Epidermal melanocyte (primary cell): ENCODE data around the gene YJEFN3.

Experiments used
- DNase-seq: peaks from one replicate; pipeline ENCODE4 v3.0.0; 2011; ENCODE audit warnings: low spot score; ENCODE audit not compliant: insufficient read length

YJEFN3 gene

GRCh38 chr19:19523177-19523576 lies 5.5 kb upstream of the YJEFN3 start:
- DNase-seq, result no peak

DNA sequence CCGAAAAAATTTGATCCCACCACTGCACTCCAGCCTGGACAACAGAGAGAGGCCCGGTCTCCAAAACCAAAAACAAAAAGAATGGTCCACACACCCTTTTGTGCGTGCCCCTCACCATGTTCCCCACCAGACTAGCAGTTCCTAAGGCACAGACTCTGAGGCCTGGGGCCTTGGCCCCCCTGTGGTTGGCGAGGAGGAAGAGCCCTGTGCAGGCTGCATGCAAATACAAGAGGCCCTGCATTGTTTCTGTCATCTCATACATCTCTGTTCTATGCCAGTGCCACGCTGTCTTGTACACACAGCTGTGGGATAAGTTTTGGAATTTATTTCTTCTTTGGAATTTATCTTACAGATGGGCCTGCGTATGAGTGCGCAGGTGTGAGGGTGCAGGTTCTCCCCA lies 4.7 kb upstream of the YJEFN3 start:
- DNase-seq, result no peak

DNA sequence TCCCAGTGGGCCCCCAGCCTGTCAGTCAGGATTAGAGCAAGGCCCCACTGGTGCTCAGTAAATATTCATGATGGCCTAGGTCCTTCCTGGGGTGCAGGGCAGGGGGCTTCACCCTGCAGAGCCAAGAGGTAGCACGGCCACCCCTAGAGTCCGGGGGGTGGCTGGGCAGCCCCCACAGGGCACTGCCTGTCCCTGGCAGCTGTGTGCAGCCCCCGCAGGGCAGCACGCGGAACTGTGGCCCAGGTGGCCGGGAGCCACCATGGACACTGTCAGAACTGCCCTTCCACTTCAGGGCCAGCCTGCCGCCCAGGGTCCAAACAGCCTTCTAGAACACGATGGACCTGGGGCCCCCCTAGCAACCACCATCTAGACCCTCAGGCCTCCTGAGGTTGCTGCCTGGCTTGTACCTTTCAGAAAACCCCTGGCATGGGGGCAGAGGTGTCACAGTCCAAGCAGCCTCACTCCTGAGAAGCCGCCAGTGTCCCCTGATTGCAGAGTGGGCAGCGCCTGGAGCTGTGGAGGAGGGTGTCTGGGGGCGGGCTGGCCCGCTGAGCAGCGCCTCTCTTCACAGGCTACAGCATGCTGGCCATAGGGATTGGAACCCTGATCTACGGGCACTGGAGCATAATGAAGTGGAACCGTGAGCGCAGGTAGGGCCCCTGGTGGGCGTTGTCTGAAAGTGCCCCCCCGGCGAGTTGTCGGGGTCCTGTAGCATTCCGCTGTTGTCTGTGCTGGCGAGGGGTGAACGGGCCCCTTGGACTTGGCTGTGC lies 2.9 kb upstream of the YJEFN3 start:
- DNase-seq, result no peak

GRCh38 chr19:19526581-19527370 lies 1.9 kb upstream of the YJEFN3 start:
- no peak for DNase-seq

GRCh38 chr19:19527371-19527656 lies 1.4 kb upstream of the YJEFN3 start:
- DNase-seq, result no peak

GRCh38 chr19:19527674-19528625 lies 761 bp upstream of the YJEFN3 start:
- no peak for DNase-seq

GRCh38 chr19:19529783-19530422 lies 1.2 kb downstream of the YJEFN3 start:
- DNase-seq, result no peak

GRCh38 chr19:19530423-19530804 lies 1.7 kb downstream of the YJEFN3 start:
- no peak for DNase-seq

GRCh38 chr19:19530889-19531288 lies 2.2 kb downstream of the YJEFN3 start:
- no peak for DNase-seq

DNA sequence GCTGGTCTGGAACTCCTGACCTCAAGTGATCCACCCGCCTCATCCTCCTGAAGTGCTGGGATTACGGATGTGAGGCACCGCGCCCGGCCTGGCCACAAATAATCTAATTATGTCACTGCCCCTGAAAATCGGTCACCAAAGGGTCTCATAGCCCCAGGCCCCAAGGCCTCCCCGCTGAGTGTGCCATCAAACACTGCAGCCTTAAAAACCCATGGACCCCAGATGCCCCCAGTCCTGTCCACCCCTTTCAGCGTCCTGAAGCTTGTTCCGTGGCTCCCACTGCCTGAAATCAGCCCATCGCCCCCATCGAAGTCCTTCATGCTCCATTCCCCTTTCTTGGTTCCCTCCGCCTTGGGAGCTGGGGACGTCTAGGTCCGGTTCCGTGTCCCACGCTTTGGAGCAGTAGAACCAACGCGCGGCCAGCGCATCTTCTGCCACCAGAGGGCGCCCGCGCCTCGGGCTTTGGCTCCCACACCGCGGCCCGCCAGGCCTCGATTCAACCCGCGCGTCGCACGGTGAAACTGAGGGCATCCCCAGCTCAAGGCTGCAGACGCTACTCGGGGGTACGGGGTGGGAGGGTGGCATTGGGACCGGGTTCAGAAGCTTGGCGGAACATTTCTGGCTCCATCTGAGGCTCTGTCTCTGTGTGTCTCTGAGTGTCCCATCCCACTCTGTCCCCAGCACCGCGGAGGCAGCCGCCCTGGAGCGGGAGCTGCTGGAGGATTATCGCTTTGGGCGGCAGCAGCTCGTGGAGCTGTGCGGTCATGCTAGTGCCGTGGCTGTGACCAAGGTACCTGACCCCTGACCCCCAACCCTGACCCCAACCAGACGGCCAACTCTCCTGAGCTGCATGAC lies 3.5 kb downstream of the YJEFN3 start:
- DNase-seq, result peak; percentile 90

GRCh38 chr19:19532806-19533701 lies 4.3 kb downstream of the YJEFN3 start:
- DNase-seq, result no peak

GRCh38 chr19:19533841-19534240 lies 5.1 kb downstream of the YJEFN3 start:
- DNase-seq, result no peak

DNA sequence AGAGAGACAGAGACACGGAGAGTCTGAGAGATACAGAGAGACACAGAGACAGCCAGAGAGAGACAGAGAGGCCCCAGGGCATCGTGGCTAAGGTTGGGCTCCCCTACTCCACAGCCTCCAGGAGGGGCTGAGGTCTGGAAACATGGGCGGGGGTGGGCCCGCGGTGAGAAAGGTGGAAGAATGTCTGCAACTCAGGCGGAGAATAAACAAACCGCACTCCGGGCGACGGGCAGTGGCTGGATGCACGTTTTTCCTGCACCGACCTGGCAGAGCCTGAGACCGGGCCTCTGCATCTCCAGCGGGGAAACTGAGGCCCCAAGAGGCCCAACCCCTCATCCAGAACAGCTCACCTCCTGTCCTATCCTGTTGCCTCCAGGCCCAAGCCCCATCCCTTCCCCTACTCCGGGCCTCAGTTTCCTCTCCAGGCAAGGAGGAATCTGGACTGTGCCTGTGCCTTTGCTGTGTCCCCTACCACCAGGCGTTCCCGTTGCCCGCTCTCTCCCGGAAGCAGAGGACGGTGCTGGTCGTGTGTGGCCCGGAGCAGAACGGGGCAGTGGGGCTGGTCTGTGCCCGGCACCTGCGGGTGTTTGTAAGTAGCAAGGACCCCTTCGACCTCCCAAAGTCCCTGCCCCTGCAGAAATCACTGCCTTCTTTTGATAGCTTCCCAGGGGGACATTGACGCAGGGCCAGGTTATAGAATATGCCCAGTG lies 6.0 kb downstream of the YJEFN3 start:
- no peak for DNase-seq

DNA sequence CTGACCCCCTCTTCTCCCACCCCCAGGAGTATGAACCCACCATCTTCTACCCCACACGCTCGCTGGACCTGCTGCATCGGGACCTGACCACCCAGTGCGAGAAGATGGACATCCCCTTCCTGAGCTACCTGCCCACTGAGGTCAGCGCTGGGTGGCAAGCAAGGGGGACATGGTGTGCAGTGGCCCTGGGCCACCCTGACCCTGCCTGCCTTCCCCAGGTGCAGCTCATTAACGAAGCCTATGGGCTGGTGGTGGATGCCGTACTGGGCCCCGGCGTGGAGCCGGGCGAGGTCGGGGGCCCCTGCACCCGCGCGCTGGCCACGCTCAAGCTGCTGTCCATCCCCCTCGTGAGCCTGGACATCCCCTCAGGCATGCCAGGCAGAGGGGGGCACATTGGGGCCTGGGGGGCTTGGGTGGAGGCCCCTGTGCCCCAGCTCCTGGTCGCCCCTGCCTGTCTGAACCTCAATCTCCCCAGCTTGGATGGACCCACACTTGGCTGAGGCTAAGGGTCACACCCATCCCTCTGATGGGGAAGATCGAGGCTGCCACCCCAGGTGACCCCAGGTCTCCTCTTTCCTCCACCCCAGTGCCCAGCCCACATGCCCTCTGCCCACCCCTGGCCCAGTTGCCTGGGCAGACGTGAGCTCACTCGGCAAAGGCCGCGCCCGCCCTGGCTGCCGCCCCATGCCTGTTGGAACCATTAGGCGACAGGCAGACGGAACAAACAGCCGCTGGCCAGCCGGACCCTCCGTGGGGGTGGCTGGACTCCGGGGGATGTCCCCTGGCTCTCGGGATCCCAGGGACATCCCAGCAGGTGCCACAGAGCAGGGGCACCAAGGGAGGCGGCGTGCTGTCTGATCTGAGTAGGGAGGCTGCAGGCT lies 6.8 kb downstream of the YJEFN3 start:
- no peak for DNase-seq

- DNase-seq, result no peak
These were observed 8.7 kb downstream of the YJEFN3 start for GRCh38 chr19:19537075-19538048.

- no peak for DNase-seq
These were observed 9.5 kb downstream of the YJEFN3 start, which contains the start of gene CILP2 for GRCh38 chr19:19538061-19538784. TSS of gene CILP2 (plus strand) at chr19:19538265. CDS start at chr19:19538350, 85 bp downstream.
